Activated naive CD8-positive, alpha-beta T cell (primary cell): ENCODE data around the gene PGR.

Source experiments
- H3K27ac Mint-ChIP-seq: one replicate; pipeline ENCODE4 v1.8.0; 2021; ENCODE audit warnings: mixed read lengths
- H3K27me3 Mint-ChIP-seq: one replicate; pipeline ENCODE4 v1.8.0; 2021; ENCODE audit warnings: mixed read lengths
- H3K36me3 Mint-ChIP-seq: one replicate; pipeline ENCODE4 v1.8.0; 2021; ENCODE audit warnings: mixed read lengths
- H3K4me1 Mint-ChIP-seq: one replicate; pipeline ENCODE4 v1.8.0; 2021; ENCODE audit warnings: low read depth, mixed read lengths
- H3K4me3 Mint-ChIP-seq: one replicate; pipeline ENCODE4 v1.8.0; 2021; ENCODE audit warnings: mild to moderate bottlenecking, mixed read lengths
- H3K9me3 Mint-ChIP-seq: one replicate; pipeline ENCODE4 v1.8.0; 2021; ENCODE audit warnings: low read depth, mixed read lengths

PGR gene

GRCh38 chr11:101008961-101009689, 120.5 kb downstream of the PGR start:
- Mint-ChIP-seq H3K27ac (no peak overlapping the region), H3K4me1 (no peaks in the 10 kb centered on the region), H3K9me3 (peaks cover 7% of the 10 kb centered on the region)

GRCh38 chr11:101003468-101003867, 126.1 kb downstream of the PGR start:
- H3K9me3 Mint-ChIP-seq: peaks cover 14% of the 10 kb centered on the region
- H3K27ac Mint-ChIP-seq: no peak overlapping the region
- no peaks in the 10 kb centered on the region for H3K36me3 Mint-ChIP-seq
- no peak overlapping the region for H3K4me3 Mint-ChIP-seq
- no peaks in the 10 kb centered on the region for H3K27me3 Mint-ChIP-seq
- H3K4me1 Mint-ChIP-seq: no peaks in the 10 kb centered on the region

More at GRCh38 chr11:101008961-101009689, 120.5 kb downstream of the PGR start:
- H3K4me3 Mint-ChIP-seq: no peak overlapping the region
- H3K27me3 Mint-ChIP-seq: no peaks in the 10 kb centered on the region
- H3K36me3 Mint-ChIP-seq: no peaks in the 10 kb centered on the region

DNA sequence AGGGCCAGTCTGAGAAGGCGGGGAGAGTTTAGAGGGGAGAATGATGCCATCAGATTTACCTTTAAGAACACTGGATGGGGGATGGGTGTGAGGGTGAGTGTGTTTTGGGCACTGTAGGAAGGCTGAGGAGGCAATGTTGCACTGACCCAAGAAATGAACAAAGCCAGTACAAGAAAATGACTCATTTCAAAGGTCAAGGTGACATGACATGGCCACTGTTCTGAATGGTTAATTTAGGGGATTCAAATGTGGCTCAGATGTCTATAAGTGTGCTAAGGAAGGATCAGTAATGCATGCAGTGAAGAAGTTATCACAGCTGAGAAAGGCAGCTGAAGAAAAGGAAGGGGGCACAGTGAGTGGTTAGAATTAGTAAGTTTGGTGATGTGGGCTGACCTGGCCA, 129.9 kb downstream of the PGR start:
- no peak overlapping the region for H3K4me3 Mint-ChIP-seq
- H3K9me3 Mint-ChIP-seq: peaks cover 10% of the 10 kb centered on the region

DNA sequence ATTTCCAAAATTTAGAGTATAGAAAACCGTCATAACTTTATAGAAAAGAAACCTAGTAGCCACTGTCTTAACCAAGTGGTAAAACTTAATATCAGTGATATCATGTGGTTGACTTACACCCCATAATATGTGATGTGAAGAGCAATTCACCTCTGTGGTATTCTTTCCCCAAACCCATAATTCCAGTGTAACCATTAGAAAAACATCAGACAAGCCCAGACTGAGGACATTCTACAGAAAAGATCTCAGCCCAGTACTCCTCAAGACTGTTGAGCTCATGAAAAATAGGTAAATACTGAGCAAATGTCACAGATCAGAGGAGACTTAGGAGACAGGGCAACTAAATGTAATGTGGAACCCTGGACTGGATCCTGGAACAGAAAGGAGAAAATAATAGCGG, 134.6 kb downstream of the PGR start:
- no peaks in the 10 kb centered on the region for H3K4me1 Mint-ChIP-seq
- H3K36me3 Mint-ChIP-seq: no peaks in the 10 kb centered on the region
- H3K27ac Mint-ChIP-seq: no peak overlapping the region
- no peak overlapping the region for H3K4me3 Mint-ChIP-seq
- H3K9me3 Mint-ChIP-seq: peaks cover 3% of the 10 kb centered on the region
- no peaks in the 10 kb centered on the region for H3K27me3 Mint-ChIP-seq

More for the DNA sequence above, 129.9 kb downstream of the PGR start:
- no peak overlapping the region for H3K27ac Mint-ChIP-seq
- H3K36me3 Mint-ChIP-seq: no peaks in the 10 kb centered on the region
- H3K4me1 Mint-ChIP-seq: no peaks in the 10 kb centered on the region
- no peaks in the 10 kb centered on the region for H3K27me3 Mint-ChIP-seq

- no peaks in the 10 kb centered on the region for H3K4me1 Mint-ChIP-seq
- no peaks in the 10 kb centered on the region for H3K36me3 Mint-ChIP-seq
- H3K4me3 Mint-ChIP-seq: no peak overlapping the region
- no peaks in the 10 kb centered on the region for H3K27me3 Mint-ChIP-seq
- H3K9me3 Mint-ChIP-seq: peaks cover 3% of the 10 kb centered on the region
- H3K27ac Mint-ChIP-seq: no peak overlapping the region
Observed at GRCh38 chr11:100991541-100991940, 138.1 kb downstream of the PGR start.

DNA sequence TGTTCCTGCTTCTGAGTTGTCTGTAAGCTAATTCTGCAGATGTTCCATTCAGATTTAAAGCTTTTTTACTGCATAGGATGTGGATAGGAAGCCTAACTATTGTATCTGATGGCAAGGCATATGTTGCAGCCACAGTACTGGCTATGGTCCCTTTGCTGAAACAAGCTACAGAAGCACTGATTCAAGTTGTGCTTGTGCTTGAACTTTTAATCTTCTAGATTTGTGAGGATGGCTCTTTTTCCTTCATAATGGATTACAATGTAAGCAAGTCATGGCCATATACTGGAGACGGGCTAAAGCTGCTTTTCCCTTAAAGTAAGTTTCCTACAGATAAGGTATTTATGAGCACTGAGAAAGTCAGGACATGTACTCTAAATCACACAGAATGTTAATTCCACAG, 138.7 kb downstream of the PGR start:
- Mint-ChIP-seq H3K4me3 (no peak overlapping the region), H3K9me3 (peaks cover 3% of the 10 kb centered on the region), H3K36me3 (no peaks in the 10 kb centered on the region), H3K4me1 (no peaks in the 10 kb centered on the region), H3K27ac (no peak overlapping the region), H3K27me3 (no peaks in the 10 kb centered on the region)

DNA sequence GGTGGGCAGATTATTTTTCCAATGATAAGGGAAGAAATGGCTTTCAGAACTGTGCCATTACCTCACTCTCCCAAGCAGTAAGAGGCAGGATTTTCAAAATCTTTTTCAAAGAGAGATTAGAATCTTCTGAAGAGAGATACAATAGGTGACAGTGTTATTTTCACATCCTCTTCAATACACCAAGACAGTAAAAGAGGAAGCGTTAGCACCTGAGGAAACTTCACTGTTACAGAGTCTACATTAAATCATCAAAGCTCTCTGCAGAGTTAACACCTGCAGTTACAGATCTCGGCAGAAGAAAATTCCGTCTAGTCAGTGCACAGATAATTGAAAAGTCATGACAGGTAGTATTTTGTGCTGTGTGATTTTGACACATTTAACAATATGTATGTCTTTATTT, 144.9 kb downstream of the PGR start:
- Mint-ChIP-seq H3K4me3 (no peak overlapping the region), H3K27me3 (no peaks in the 10 kb centered on the region), H3K4me1 (no peaks in the 10 kb centered on the region), H3K9me3 (no peaks in the 10 kb centered on the region), H3K27ac (no peak overlapping the region), H3K36me3 (no peaks in the 10 kb centered on the region)

DNA sequence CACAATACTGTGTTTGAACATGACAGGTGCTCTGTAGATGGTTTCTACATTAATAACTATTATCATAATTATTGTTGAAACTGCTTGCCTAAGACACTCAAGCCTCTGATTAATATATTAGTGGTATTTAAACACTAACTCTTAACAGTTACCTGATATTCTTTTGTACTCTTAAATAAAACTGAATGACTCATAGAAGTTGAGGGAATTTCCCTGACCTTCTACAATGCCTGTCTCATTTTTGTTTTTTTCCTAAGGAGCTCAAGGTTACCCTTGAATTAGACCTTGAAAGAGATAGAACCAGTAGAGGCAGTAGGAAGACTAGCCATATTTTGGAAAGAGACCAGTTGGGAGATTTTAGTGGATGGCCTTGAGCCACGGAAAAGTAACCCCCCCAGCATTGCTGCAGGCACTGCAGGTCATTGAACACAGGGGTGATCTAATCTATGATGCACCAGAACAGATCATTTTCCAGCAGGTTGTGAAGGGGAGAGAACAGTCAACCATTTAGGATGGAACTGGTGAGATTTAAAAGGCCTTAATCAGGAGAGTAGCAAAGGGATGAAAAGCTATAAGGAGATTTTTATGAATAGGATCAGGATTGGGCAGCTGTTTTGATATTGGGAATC, 148.3 kb downstream of the PGR start:
- no peaks in the 10 kb centered on the region for H3K27me3 Mint-ChIP-seq
- H3K27ac Mint-ChIP-seq: no peak overlapping the region
- H3K4me1 Mint-ChIP-seq: no peaks in the 10 kb centered on the region
- no peaks in the 10 kb centered on the region for H3K9me3 Mint-ChIP-seq
- H3K36me3 Mint-ChIP-seq: no peaks in the 10 kb centered on the region
- no peak overlapping the region for H3K4me3 Mint-ChIP-seq

DNA sequence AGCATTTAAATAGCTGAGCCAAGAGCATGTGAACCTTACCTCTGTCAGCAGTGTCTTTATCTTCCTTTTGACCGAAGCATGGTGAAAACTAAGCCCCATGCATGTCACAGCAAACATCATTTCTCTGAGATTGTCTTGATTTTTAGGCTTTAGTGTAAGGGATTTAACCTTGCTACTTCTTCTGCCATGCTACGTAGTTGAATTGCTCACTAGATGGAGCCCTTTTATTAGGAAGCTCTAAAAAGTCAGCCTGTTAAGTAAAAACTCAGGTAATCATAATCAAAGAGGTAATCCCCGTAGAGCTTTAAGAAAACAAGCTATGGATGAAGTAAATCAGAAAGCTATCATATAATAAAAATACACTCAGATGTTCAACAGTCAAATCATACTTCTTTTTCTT, 149.5 kb downstream of the PGR start:
- no peaks in the 10 kb centered on the region for H3K27me3 Mint-ChIP-seq
- no peaks in the 10 kb centered on the region for H3K4me1 Mint-ChIP-seq

More for the DNA sequence above, 149.5 kb downstream of the PGR start:
- Mint-ChIP-seq H3K27ac (no peak overlapping the region), H3K4me3 (no peak overlapping the region), H3K36me3 (no peaks in the 10 kb centered on the region), H3K9me3 (no peaks in the 10 kb centered on the region)
